GM21528 (cell line): Measurements from ENCODE around the gene MYO6.

Source experiments
- ATAC-seq: cut with Tn5 transposase; IDR thresholded peaks from one replicate; pipeline ENCODE4 v1.9.1; 2021; ENCODE audit warnings: mild to moderate bottlenecking, moderate library complexity; ENCODE audit not compliant: unreplicated experiment, low FRiP score

The MYO6 gene

GRCh38 chr6:75761489-75761888 lies 12.4 kb downstream of the MYO6 start:
- no peak for ATAC-seq

DNA sequence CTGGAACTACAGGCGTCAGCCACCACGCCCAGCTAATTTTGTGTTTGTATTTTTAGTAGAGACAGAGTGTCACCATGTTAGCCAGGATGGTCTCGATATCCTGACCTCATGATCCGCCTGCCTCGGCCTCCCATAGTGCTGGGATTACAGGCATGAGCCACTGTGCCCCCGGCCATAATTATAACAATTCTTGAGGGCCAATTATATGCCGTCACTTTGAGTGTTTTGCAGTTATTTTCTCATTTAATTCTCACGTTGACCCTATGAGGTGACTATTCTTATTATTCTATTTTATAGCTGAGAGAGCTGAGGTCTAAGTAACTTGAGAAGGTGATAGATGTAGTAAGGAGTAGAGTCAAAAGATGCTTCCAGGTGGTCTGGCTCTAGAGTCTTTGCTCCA lies 13.0 kb downstream of the MYO6 start:
- ATAC-seq: no peak

- no peak for ATAC-seq
Observed at GRCh38 chr6:75766387-75766786, 17.3 kb downstream of the MYO6 start.

DNA sequence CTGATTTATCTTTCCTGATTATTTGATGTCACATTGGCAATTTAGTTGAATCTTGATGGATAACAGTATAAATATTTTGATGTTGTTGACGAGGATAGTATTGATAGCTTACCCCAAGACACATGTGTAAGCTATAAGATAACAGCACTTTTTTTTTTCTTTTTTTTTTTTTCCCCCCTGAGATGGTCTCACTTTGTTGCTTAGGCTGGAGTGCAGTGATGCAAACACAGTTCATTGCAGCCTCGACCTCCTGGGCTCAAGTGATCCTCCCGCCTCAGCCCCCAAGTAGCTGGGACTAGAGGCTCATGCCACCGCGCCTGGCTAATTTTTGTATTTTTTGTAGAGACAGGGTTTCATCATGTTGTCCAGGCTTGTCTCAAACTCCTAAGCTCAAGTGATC lies 21.8 kb downstream of the MYO6 start:
- no peak for ATAC-seq

DNA sequence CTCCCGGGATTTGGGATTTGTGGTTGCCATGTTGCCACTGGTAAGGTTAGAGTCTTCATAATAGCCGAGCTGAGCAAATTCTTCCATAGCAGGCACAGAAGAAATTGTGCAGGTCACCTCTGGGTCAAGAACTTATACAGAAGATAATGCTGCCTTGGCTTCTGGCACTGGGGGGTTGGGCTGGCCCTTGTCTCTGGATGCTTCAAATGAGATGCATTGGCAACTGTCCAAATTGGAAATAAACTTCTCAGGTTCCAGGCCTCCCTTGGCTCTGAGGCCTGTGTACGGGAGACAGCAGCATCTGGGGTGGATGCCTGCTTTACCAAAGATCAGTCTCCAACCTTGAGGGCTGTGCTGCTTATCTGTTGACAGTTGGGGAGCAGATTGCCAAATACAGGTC lies 26.2 kb downstream of the MYO6 start:
- no peak for ATAC-seq

GRCh38 chr6:75776461-75776860 lies 27.4 kb downstream of the MYO6 start:
- no peak for ATAC-seq

GRCh38 chr6:75778757-75779156 lies 29.7 kb downstream of the MYO6 start:
- no peak for ATAC-seq

DNA sequence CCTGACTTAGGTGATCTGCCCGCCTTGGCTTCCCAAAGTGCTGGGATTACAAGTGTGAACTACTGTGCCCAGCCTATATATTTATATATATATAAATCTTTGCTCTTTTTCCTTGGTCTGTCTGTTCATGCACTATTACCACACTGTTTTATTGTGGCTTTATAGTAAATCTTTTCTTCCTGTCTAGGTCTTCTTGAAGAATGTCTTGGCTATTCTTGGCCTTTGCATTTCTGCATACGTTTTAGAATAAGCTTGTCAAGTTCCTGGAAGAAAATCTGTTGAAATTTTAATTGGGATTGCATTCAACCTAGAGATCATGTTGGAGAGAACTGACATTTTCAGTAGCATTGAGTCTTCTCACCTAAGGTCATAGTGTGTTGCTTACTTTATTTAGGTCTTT lies 37.1 kb downstream of the MYO6 start:
- no peak for ATAC-seq

- no peak for ATAC-seq
Observed at GRCh38 chr6:75788894-75789293, 39.9 kb downstream of the MYO6 start.

DNA sequence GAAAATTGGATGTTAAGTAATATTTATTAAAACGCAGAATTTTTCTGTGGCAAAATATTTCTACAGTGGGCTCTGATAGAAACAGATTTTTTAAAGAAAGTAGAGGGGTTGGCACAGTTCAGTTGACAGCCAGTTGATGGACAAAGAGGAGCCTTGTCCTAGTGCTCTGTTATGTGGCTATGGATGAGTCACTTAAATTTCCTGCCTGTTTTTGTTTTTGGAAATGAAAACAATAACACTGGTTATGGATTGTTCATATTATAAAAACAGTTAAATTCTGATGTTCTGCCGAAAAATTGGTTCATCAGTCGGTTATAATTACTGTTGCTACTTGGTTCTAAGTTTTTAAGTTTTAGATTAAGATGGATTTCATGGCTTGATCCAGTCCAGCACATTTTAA lies 42.8 kb downstream of the MYO6 start:
- ATAC-seq: no peak

DNA sequence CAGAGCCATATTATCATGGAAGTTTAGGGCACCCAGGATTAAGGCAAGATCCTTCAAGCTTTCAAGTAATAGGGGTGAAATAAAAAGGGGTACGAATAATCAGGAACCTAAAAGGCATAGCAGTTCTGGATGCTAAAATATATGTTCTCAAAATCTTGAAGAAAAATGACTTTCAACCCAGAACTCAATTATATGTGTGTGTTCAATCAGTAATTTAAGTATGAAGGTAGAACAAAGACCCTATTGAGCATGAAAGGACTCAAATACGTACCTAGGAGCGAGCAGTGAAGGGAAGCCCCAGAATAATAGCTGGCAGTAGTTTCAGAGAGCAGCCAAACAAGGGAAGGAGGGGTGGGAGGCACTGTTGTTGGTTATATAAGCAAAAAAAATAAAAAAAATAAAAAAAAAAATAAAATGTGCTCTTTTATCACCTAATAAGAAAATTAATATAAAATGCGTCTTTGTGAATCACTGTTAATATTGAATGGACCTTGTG lies 45.4 kb downstream of the MYO6 start:
- ATAC-seq: no peak

DNA sequence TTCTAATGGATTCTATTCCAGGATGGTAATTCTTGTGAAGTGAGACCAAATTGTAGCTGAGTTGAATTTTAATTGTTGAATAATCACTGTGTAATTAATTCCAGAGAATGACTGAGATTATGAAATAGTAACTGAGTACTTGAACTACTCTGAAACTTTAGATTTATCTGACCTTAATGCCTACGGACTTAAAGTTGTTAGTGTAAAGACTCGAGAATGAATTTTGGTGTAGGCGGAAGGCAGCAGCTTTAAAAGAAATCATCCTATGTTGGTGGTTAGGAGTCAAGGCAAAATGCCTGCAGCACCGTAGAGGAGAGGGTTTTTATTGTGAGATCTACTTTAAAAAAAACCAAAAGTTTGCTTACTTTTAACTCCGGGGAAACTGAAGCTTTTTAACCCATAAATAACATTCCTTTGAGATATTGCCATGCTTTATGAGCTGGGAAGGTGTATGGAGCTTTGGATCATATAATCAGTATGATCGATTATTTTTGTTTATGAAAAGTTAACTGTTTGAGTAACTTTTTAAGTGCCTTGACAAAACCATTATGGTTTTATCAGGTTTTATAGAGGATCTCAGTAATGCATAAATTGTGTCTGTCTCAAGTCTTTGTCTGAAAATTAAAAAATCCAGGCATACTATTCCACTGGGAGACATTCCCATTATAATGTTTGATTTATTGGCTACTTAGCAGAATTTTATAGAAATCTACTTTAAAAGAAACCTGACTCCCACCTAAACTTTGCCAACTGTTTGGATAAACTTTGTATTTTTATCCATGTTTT lies 46.1 kb downstream of the MYO6 start:
- no peak for ATAC-seq

- no peak for ATAC-seq
Observed at GRCh38 chr6:75796723-75797122, 47.7 kb downstream of the MYO6 start.

DNA sequence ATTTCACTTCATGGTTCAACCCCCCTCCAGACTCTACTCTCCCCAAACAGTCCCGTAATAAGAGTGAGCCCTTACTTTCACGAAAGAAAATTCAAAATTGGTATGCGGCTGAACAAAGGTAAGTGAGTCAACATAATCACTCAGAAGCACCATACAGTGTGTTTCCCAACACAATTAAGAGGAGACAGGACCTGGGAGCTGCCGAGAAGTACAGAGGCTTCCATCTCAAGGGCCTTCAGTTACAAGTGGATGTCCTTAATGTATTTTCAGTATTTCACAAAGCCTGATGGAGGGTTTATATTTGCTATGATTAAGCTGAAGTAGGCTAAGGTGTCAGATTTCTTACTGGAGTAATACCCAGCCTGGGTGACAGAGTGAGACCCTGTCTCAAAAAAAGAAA lies 51.1 kb downstream of the MYO6 start:
- ATAC-seq: no peak

GRCh38 chr6:75800708-75801505 lies 51.9 kb downstream of the MYO6 start:
- ATAC-seq: no peak

GRCh38 chr6:75802366-75802765 lies 53.3 kb downstream of the MYO6 start:
- ATAC-seq: no peak

DNA sequence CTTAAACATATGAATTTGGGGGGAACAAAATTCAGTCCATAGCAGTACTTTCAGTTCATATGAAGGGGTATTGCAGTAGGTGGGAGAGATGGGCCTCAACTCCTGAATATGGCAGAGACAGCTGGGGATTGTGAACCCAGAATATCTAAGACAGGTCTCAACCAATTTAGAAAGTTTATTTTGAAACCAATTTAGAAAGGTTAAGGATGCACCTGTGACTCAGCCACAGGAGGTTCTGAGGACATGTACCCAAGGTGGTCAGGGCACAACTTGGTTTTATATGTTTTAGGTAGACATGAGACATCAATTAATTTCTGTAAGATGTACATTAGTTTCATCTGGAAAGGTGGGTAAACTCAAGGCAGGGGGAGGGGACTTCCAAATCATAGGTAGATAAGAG lies 59.5 kb downstream of the MYO6 start:
- no peak for ATAC-seq

- no peak for ATAC-seq
Observed at GRCh38 chr6:75812560-75812959, 63.5 kb downstream of the MYO6 start.

GRCh38 chr6:75813476-75814250 lies 64.6 kb downstream of the MYO6 start:
- ATAC-seq: no peak

DNA sequence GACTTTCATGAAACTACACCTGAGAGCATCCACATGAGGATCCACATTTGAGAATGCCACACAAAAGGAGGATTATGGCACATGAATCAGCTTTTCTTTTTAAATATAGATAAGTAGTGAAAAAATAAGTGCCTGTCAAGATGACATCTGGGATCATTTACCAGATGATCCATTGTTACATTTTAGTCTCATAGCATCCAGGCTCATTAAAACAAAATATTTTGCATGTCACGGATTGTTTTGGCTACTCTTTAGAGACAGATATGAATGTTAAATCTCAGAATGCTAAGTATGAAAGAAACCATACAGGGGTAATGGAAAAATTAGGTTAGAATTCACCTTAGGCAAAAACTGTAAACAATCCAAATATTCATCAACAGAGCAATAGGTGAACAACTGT lies 66.7 kb downstream of the MYO6 start:
- no peak for ATAC-seq
